Lung (tissue), 12 donors: Measurements from ENCODE around the gene KIAA1217. TPM values are rescaled to one million over a fixed set of nuclear protein-coding genes. Genes with fewer than 3 reads are reported as not detected.

ENCODE experiments used
- ATAC-seq: fragments of 200-7000 bp; cut with Tn5 transposase; one replicate; pipeline ENCODE4 v1.9.1; 2020; ENCODE audit warnings: moderate number of reproducible peaks; ENCODE audit not compliant: insufficient read depth, low FRiP score
- DNase-seq, 3 donors: peaks; one replicate each; pipeline ENCODE4 v3.0.0-alpha.2; 2013 to 2017
- H3K27ac ChIP-seq, 2 donors: one replicate each; pipeline ENCODE4 v1.5.1; 2013; ENCODE audit warnings: mild to moderate bottlenecking in 2 of 2, moderate library complexity in 2 of 2, control low read depth in 1 of 2, inconsistent platforms in 1 of 2, low read depth in 1 of 2, low read length in 1 of 2
- H3K27me3 ChIP-seq, 3 donors: one replicate each; pipeline ENCODE4 v1.5.1; 2013; ENCODE audit warnings: low read length in 2 of 3; ENCODE audit not compliant: control insufficient read depth in 3 of 3, insufficient read depth in 3 of 3
- H3K36me3 ChIP-seq, 4 donors: one replicate each; pipeline ENCODE4 v1.5.1; 2013; ENCODE audit warnings: low read length in 4 of 4, mild to moderate bottlenecking in 1 of 4, moderate library complexity in 1 of 4; ENCODE audit not compliant: control insufficient read depth in 4 of 4, insufficient read depth in 4 of 4
- H3K4me1 ChIP-seq, 5 donors: one replicate each; pipeline ENCODE4 v1.5.1; 2013; ENCODE audit warnings: low read length in 5 of 5, mild to moderate bottlenecking in 2 of 5, moderate library complexity in 1 of 5; ENCODE audit not compliant: control insufficient read depth in 5 of 5, insufficient read depth in 5 of 5
- H3K4me3 ChIP-seq: one replicate; pipeline ENCODE4 v1.5.1; 2013; ENCODE audit warnings: mild to moderate bottlenecking, control low read depth, moderate library complexity
- H3K9ac ChIP-seq, 2 donors: one replicate each; pipeline ENCODE4 v1.5.1; 2013; ENCODE audit warnings: low read length in 2 of 2, control low read depth in 1 of 2; ENCODE audit not compliant: insufficient read depth in 1 of 2
- H3K9me3 ChIP-seq, 4 donors: one replicate each; pipeline ENCODE4 v1.5.1; 2013; ENCODE audit warnings: low read length in 3 of 4, mild to moderate bottlenecking in 1 of 4, moderate library complexity in 1 of 4; ENCODE audit not compliant: control insufficient read depth in 4 of 4, insufficient read depth in 3 of 4
- CTCF ChIP-seq: IDR thresholded peaks from 2 replicates; pipeline ENCODE4 v1.5.1; 2012; ENCODE audit warnings: mild to moderate bottlenecking; ENCODE audit errors: control extremely low read depth, extremely low read depth
- WGBS, 2 donors: extraction: QIAGEN DNeasy Blood & Tissue Kit; methylation state at CpG; one replicate each; pipeline ENCODE4 v1.1.7; 2013; 5-methylcytosine and 5-hydroxymethylcytosine counted together
- polyA plus RNA-seq, 2 donors: library from polyadenylated mRNA; stranded (reverse); fragments of 200-250 nt; gene quantifications; one replicate each; pipeline ENCODE4 v1.2.1, GENCODE V29; 2013
- total RNA-seq, 2 donors: library from RNA; depleted of rRNA in 1 of 2; stranded (reverse); fragments of >200 nt in 1 of 2; gene quantifications; one replicate each; pipeline ENCODE4 v1.2.1, GENCODE V29; 2014 to 2021
- donor health status: control.
- donor health status: control.
- donor health status: Bipolar disorder and iron deficiency.
- donor health status: healthy.
- donor health status: DM: yes; HTN: yes; CAD: no.

Gene KIAA1217
- total and polyA plus RNA-seq, 4 donors, result 5.5 to 58.6 (median 24.1) TPM

- no peaks in the 10 kb centered on the region for H3K27me3 ChIP-seq
- peaks cover 5 to 31% (median 17%) of the 10 kb centered on the region in 5 donors for H3K4me1 ChIP-seq
- H3K9me3 ChIP-seq, result no peaks in the 10 kb centered on the region
- 91% methylated on average over 8 of the region's 8 CpGs for WGBS, 2 donors
- H3K36me3 ChIP-seq, result no peaks in the 10 kb centered on the region
- ATAC-seq, result no peak
- no peak overlapping the region for H3K9ac ChIP-seq
- TF ChIP-seq CTCF, result no peak
- H3K4me3 ChIP-seq, result no peak overlapping the region
- DNase-seq, result no peak
- H3K27ac ChIP-seq, result peak overlapping the region in 1 of 2 donors; percentile 79
Measured at GRCh38 chr10:24305551-24306506, 96.9 kb downstream of the KIAA1217 start.

DNA sequence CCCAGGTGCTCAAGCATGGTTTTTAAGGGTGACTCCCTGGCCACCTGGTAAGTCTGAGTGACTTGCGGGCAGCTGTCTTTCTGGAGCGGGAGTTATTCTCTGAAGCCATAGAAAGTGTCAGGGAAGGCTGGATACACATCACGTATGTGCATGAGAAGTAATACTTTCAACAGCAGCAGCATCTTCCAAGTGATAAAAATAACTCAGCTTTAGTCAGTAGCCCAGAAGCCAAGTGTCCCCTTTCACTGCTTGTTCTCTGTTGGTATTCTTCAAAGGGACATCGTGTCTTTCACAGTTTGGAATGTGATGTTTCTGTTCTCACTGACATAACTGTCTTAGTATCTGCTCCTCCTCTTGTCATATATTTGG, 97.6 kb downstream of the KIAA1217 start:
- no peaks in the 10 kb centered on the region for H3K9me3 ChIP-seq
- H3K27me3 ChIP-seq, result no peaks in the 10 kb centered on the region
- H3K36me3 ChIP-seq, result no peaks in the 10 kb centered on the region
- no peak overlapping the region for H3K4me3 ChIP-seq
- H3K4me1 ChIP-seq, result peaks cover 5 to 31% (median 17%) of the 10 kb centered on the region in 5 donors
- 73 to 77% methylated on average over 4 of the region's 4 CpGs for WGBS, 2 donors
- DNase-seq (no peak), ATAC-seq (no peak)
- H3K27ac ChIP-seq, result peak overlapping the region in 1 of 2 donors; percentile 83
- no peak for TF ChIP-seq CTCF
- no peak overlapping the region for H3K9ac ChIP-seq

DNA sequence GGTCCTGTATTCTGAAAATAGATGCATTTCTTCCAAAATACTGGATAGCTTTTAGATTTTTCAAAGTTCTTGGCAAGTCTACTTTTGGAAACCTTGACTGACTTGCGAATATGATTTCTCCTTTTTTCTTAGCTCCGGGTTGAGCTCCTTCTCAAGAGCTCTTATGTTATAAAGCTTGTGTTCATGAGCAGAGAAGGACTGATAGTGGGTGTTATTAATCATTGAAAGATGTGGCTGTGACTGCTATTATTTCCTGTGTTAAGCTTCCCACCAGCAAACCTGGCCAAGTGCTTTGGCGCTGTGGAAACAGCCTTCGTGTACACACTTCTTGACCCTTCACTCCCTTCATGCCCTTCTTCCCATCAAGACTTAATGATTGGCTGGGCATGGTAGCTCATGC, 98.2 kb downstream of the KIAA1217 start:
- DNase-seq (peak in 2 of 3 donors; percentile 26 to 59), ATAC-seq (no peak)
- Histone ChIP-seq H3K9me3 (no peaks in the 10 kb centered on the region), H3K27me3 (no peaks in the 10 kb centered on the region), H3K9ac (no peak overlapping the region), H3K36me3 (no peaks in the 10 kb centered on the region), H3K4me1 (peaks cover 5 to 31% (median 17%) of the 10 kb centered on the region in 5 donors), H3K27ac (peak overlapping the region; percentile 40 to 83), H3K4me3 (no peak overlapping the region)
- 41 to 70% methylated on average over 4 of the region's 4 CpGs for WGBS, 2 donors
- TF ChIP-seq CTCF, result no peak
